Measurements from ENCODE around the gene KRT8.
"Not testable (repeated sequence)": the region's sequence is repeated elsewhere in the genome, so short reads cannot be mapped to it uniquely, and the experiment has no call there.

GRCh38 chr12:52856077-52856476, 48.8 kb downstream of the KRT8 start:
- not testable (repeated sequence) for TF ChIP-seq RAD21 (IDR thresholded peaks at IDR 0.05; ENCODE audit: insufficient read depth, low read depth, low read length); USF1 (IDR thresholded peaks at IDR 0.05; ENCODE audit: borderline replicate concordance, extremely low read length, insufficient read depth, low read depth, low read length); YBX1 (IDR thresholded peaks at IDR 0.05); SIN3A (IDR thresholded peaks at IDR 0.05; ENCODE audit: low read depth, low read length); POLR2AphosphoS2 (IDR thresholded peaks at IDR 0.05; ENCODE audit: low read depth, low read length); CTCF (IDR thresholded peaks at IDR 0.05 in 2 of 3, conservative IDR thresholded peaks at IDR 0.05 in 1 of 3; ENCODE audit: control insufficient read depth in 2 of 3, extremely low read depth in 1 of 3, insufficient read depth in 1 of 3, low read depth in 3 of 3, low read length in 3 of 3); POLR2A (IDR thresholded peaks at IDR 0.05; ENCODE audit: low read depth, low read length); EGR1 (IDR thresholded peaks at IDR 0.05; ENCODE audit: borderline replicate concordance in 1 of 2, low read depth in 2 of 2, low read length in 2 of 2)

All from GM12878 (cell line).